ENCODE results near the gene LUZP1. TPM values are rescaled to one million over a fixed set of nuclear protein-coding genes. Genes with fewer than 3 reads are reported as not detected.
A peak's percentile ranks its signal among the peaks of the same experiment; 100 is the strongest.

Gene LUZP1
- polyA plus RNA-seq, 1 of the 3 experiments (the other 2 are of a cell fraction): 8.9 TPM

DNA sequence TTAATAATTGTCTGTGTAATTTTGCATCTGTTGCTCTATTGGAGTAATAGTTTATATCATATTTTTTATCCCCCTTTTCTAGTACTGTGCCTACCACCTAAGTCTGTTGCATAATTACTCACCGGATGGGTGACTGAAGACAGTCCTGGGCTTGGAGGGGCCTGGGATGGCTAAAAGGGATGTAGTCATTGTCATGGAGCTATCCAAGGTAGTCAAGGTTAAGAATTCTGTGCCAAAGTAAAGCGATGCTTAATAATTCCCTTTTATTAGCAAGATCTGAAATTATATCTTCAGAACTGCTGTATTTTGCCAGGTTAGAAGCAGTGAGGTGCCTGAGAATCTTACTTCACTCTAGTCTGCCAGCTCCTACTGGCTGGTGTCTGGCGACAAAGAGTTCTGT lies 87.8 kb downstream of the LUZP1 start:
- no peak overlapping the region for H3K9ac ChIP-seq
- no peak overlapping the region for H3K4me3 ChIP-seq (ENCODE audit: low read depth in 2 of 2, low read length in 1 of 2)
- H2AFZ ChIP-seq (ENCODE audit: low read depth): no peak overlapping the region
- H4K20me1 ChIP-seq (ENCODE audit: insufficient read depth): peaks cover 7% of the 10 kb centered on the region
- H3K9me3 ChIP-seq: no peaks in the 10 kb centered on the region
- 96% methylated on average over 3 of the region's 3 CpGs for WGBS (ENCODE audit: low lambda C conversion rate)
- TF ChIP-seq YY1 (IDR thresholded peaks at IDR 0.05; ENCODE audit: low read depth): no peak
- TF ChIP-seq, protein P1, sequence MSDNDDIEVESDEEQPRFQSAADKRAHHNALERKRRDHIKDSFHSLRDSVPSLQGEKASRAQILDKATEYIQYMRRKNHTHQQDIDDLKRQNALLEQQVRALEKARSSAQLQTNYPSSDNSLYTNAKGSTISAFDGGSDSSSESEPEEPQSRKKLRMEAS (IDR thresholded peaks at IDR 0.05; ENCODE audit: low read depth): no peak
- TF ChIP-seq, protein P2, sequence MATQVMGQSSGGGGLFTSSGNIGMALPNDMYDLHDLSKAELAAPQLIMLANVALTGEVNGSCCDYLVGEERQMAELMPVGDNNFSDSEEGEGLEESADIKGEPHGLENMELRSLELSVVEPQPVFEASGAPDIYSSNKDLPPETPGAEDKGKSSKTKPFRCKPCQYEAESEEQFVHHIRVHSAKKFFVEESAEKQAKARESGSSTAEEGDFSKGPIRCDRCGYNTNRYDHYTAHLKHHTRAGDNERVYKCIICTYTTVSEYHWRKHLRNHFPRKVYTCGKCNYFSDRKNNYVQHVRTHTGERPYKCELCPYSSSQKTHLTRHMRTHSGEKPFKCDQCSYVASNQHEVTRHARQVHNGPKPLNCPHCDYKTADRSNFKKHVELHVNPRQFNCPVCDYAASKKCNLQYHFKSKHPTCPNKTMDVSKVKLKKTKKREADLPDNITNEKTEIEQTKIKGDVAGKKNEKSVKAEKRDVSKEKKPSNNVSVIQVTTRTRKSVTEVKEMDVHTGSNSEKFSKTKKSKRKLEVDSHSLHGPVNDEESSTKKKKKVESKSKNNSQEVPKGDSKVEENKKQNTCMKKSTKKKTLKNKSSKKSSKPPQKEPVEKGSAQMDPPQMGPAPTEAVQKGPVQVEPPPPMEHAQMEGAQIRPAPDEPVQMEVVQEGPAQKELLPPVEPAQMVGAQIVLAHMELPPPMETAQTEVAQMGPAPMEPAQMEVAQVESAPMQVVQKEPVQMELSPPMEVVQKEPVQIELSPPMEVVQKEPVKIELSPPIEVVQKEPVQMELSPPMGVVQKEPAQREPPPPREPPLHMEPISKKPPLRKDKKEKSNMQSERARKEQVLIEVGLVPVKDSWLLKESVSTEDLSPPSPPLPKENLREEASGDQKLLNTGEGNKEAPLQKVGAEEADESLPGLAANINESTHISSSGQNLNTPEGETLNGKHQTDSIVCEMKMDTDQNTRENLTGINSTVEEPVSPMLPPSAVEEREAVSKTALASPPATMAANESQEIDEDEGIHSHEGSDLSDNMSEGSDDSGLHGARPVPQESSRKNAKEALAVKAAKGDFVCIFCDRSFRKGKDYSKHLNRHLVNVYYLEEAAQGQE (IDR thresholded peaks at IDR 0.05; ENCODE audit: low read depth, low read length): peak; percentile 80
- H3K27ac ChIP-seq (ENCODE audit: low read depth in 2 of 2, low read length in 1 of 2): no peak overlapping the region
- peaks cover 80 to 94% of the 10 kb centered on the region in 2 experiments for H3K36me3 ChIP-seq (replicated peaks in 1 of 2; ENCODE audit: control insufficient read depth in 1 of 2, insufficient read depth in 2 of 2, low read length in 1 of 2)
- no peak for DNase-seq
- peaks cover 19% of the 10 kb centered on the region for H3F3A ChIP-seq (replicated peaks; ENCODE audit: insufficient read depth)
- H3K4me1 ChIP-seq (ENCODE audit: control insufficient read depth in 1 of 2, insufficient read depth in 2 of 2, low read depth in 1 of 2, low read length in 1 of 2): no peaks in the 10 kb centered on the region
- no peaks in the 10 kb centered on the region for H3K27me3 ChIP-seq (ENCODE audit: insufficient read depth)
- CTCF ChIA-PET: interaction anchor here (1.1 to 3.9 kb wide), 6 partner anchors 10 to 104 kb away, joined by 3 to 22 read pairs (median 5); no protein-coding TSS in a partner anchor
- POLR2A ChIA-PET: no interaction called here
- peaks cover 6% of the 10 kb centered on the region; the same call in 1 of the 2 replicates for H3K79me2 ChIP-seq (ENCODE audit: insufficient read depth)
- H3K9me2 ChIP-seq: no peaks in the 10 kb centered on the region
- H3K4me2 ChIP-seq: no peak overlapping the region

DNA sequence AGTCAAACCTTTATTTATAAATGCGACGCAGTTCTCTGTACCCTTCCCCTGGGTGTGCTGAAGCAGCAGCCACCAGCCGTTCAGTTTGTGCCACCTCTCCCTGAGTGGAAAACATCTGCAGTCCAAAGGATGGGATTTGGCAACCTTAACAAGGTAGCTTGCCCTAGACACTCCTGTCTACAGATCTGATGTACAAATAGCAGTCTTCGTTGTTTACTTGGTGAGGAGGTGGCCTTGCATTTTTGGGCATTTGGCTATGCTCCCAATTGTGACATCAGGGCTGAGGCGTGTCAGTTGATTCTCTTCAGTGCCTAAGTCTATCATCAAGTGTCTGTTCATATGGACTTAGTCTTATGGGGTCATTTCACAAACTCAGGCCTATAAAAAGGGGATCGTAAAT lies 89.6 kb downstream of the LUZP1 start:
- H3K27ac ChIP-seq (ENCODE audit: low read depth in 2 of 2, low read length in 1 of 2): no peak overlapping the region; a peak in 1 of 4 replicates
- peaks cover 3% of the 10 kb centered on the region for H4K20me1 ChIP-seq (ENCODE audit: insufficient read depth)
- TF ChIP-seq, protein P3, sequence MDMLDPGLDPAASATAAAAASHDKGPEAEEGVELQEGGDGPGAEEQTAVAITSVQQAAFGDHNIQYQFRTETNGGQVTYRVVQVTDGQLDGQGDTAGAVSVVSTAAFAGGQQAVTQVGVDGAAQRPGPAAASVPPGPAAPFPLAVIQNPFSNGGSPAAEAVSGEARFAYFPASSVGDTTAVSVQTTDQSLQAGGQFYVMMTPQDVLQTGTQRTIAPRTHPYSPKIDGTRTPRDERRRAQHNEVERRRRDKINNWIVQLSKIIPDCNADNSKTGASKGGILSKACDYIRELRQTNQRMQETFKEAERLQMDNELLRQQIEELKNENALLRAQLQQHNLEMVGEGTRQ (IDR thresholded peaks at IDR 0.05; ENCODE audit: borderline replicate concordance, low read depth, low read length): no peak
- no peak for TF ChIP-seq GATA2 (CRISPR knock-in tag; IDR thresholded peaks at IDR 0.05)
- TF ChIP-seq RCOR1 (IDR thresholded peaks at IDR 0.05; ENCODE audit: low read length): no peak
- no peak for TF ChIP-seq SMC3 (IDR thresholded peaks at IDR 0.05; ENCODE audit: low read depth, low read length)
- no peaks in the 10 kb centered on the region for H3K4me1 ChIP-seq (ENCODE audit: control insufficient read depth in 1 of 2, insufficient read depth in 2 of 2, low read depth in 1 of 2, low read length in 1 of 2)
- no peaks in the 10 kb centered on the region for H3K9me3 ChIP-seq
- no peak overlapping the region for H3K4me2 ChIP-seq
- no peak for DNase-seq
- ChIA-PET CTCF (interaction anchor here (1.2 to 3.9 kb wide), 3 partner anchors 20 to 106 kb away, joined by 3 to 22 read pairs (median 3); no protein-coding TSS in a partner anchor), POLR2A (no interaction called here)
- no peaks in the 10 kb centered on the region for H3K27me3 ChIP-seq (ENCODE audit: insufficient read depth)
- no peak overlapping the region for H3K4me3 ChIP-seq (ENCODE audit: low read depth in 2 of 2, low read length in 1 of 2)
- WGBS (ENCODE audit: low lambda C conversion rate): 95% methylated on average over 6 of the region's 6 CpGs
- H3K79me2 ChIP-seq (ENCODE audit: insufficient read depth): peaks cover 6% of the 10 kb centered on the region; the same call in 1 of the 2 replicates
- H2AFZ ChIP-seq (ENCODE audit: low read depth): no peak overlapping the region
- peaks cover 80 to 83% of the 10 kb centered on the region in 2 experiments for H3K36me3 ChIP-seq (replicated peaks in 1 of 2; ENCODE audit: control insufficient read depth in 1 of 2, insufficient read depth in 2 of 2, low read length in 1 of 2)
- peaks cover 24% of the 10 kb centered on the region for H3F3A ChIP-seq (replicated peaks; ENCODE audit: insufficient read depth)
- no peaks in the 10 kb centered on the region for H3K9me2 ChIP-seq
- no peak overlapping the region for H3K9ac ChIP-seq
